ENCODE measurements around the gene ELOB.
A peak's percentile ranks its signal among the peaks of the same experiment; 100 is the strongest.

The ELOB gene

DNA sequence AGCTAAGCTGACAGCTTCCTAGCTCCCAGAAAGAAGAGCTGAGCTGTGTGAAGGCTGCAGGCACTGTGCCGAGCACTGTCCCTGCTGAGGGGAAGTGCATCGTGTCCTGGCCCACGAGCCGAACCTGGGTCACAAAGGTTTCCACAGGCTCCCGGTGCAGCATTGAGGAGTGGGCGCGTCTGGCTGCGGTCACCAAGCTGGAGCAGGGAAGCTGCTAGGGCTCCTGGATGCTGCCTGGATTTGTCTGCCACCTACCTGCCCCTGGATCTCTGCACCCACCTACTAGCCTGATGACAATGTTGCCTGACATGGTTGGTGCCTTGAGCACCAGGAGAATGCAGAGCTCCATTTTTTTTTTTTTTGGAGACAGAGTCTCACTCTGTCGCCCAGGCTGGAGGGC is 31.1 kb downstream of the ELOB start:
- no peak overlapping the region for H4K8ac ChIP-seq (ENCODE audit: low read depth, low read length)
- H2AFZ ChIP-seq (ENCODE audit: low read length): no peak overlapping the region
- no peak overlapping the region for H4K91ac ChIP-seq (ENCODE audit: low read depth, low read length, poor library complexity)
- no peak overlapping the region for H2BK12ac ChIP-seq (ENCODE audit: low read length)
- no peaks in the 10 kb centered on the region for H3K79me1 ChIP-seq (ENCODE audit: low read depth, low read length)
- no peak overlapping the region for H3K18ac ChIP-seq (ENCODE audit: low read length)
- H3K14ac ChIP-seq (ENCODE audit: low read length): no peak overlapping the region
- no CpG with 5 or more reads among the region's 9 CpGs for WGBS, 2 donors (ENCODE audit: extremely low coverage in 2 of 2, insufficient read length in 2 of 2, insufficient replicate concordance in 1 of 2)
- no peak overlapping the region for H3K4me2 ChIP-seq (ENCODE audit: insufficient read depth, low read length, poor library complexity, severe bottlenecking)
- H3K23ac ChIP-seq (ENCODE audit: low read depth, low read length, poor library complexity): peak overlapping the region; percentile 80
- H3K9me3 ChIP-seq (replicated peaks in 1 of 2; ENCODE audit: control insufficient read depth in 2 of 2, insufficient read depth in 1 of 2, low read depth in 1 of 2, low read length in 2 of 2): no peaks in the 10 kb centered on the region
- H3K36me3 ChIP-seq (replicated peaks in 1 of 2; ENCODE audit: control insufficient read depth in 2 of 2, insufficient read depth in 2 of 2, low read length in 2 of 2): peaks cover 2 to 17% of the 10 kb centered on the region in 2 donors
- H2BK15ac ChIP-seq (ENCODE audit: low read length): no peak overlapping the region
- H3K4ac ChIP-seq (ENCODE audit: low read length): no peak overlapping the region
- no peak for DNase-seq (ENCODE audit: low spot score)
- H2AK5ac ChIP-seq (ENCODE audit: low read depth, low read length): no peak overlapping the region
- H3K4me1 ChIP-seq (ENCODE audit: control insufficient read depth in 2 of 2, insufficient read depth in 1 of 2, low read depth in 1 of 2, low read length in 2 of 2): peaks cover 0 to 2% of the 10 kb centered on the region in 2 donors
- H3K4me3 ChIP-seq (ENCODE audit: low read length in 2 of 2): no peak overlapping the region
- H3K27ac ChIP-seq (replicated peaks; ENCODE audit: low read length): no peak overlapping the region
- no peaks in the 10 kb centered on the region for H3K27me3 ChIP-seq (ENCODE audit: control insufficient read depth in 3 of 3, insufficient read depth in 3 of 3, low read depth in 1 of 3, low read length in 3 of 3)
- peak overlapping the region; percentile 60 for H3K9ac ChIP-seq (ENCODE audit: low read depth, low read length, poor library complexity)
- no peak overlapping the region for H2BK5ac ChIP-seq (ENCODE audit: low read length)
- no peak overlapping the region for H2BK120ac ChIP-seq (ENCODE audit: low read depth, low read length)

- H3K9me3 ChIP-seq (replicated peaks in 1 of 2; ENCODE audit: control insufficient read depth in 2 of 2, insufficient read depth in 1 of 2, low read depth in 1 of 2, low read length in 2 of 2): no peaks in the 10 kb centered on the region
- H3K4me3 ChIP-seq (ENCODE audit: low read length in 2 of 2): no peak overlapping the region
- no peak overlapping the region for H2BK12ac ChIP-seq (ENCODE audit: low read length)
- H4K91ac ChIP-seq (ENCODE audit: low read depth, low read length, poor library complexity): no peak overlapping the region
- no peak overlapping the region for H4K8ac ChIP-seq (ENCODE audit: low read depth, low read length)
- H2AFZ ChIP-seq (ENCODE audit: low read length): no peak overlapping the region
- no peak overlapping the region for H3K18ac ChIP-seq (ENCODE audit: low read length)
- no peak overlapping the region for H2BK15ac ChIP-seq (ENCODE audit: low read length)
- H3K9ac ChIP-seq (ENCODE audit: low read depth, low read length, poor library complexity): peak overlapping the region; percentile 76
- H3K23ac ChIP-seq (ENCODE audit: low read depth, low read length, poor library complexity): no peak overlapping the region
- no peak overlapping the region for H2BK120ac ChIP-seq (ENCODE audit: low read depth, low read length)
- no peak overlapping the region for H3K27ac ChIP-seq (replicated peaks; ENCODE audit: low read length)
- WGBS, 2 donors (ENCODE audit: extremely low coverage in 2 of 2, insufficient read length in 2 of 2, insufficient replicate concordance in 1 of 2): no CpG with 5 or more reads among the region's 15 CpGs
- no peak overlapping the region for H3K4ac ChIP-seq (ENCODE audit: low read length)
- no peak overlapping the region for H2BK5ac ChIP-seq (ENCODE audit: low read length)
- no peak overlapping the region for H3K14ac ChIP-seq (ENCODE audit: low read length)
- H3K36me3 ChIP-seq (replicated peaks in 1 of 2; ENCODE audit: control insufficient read depth in 2 of 2, insufficient read depth in 2 of 2, low read length in 2 of 2): peaks cover 2 to 17% of the 10 kb centered on the region in 2 donors
- no peaks in the 10 kb centered on the region for H3K79me1 ChIP-seq (ENCODE audit: low read depth, low read length)
- H3K4me2 ChIP-seq (ENCODE audit: insufficient read depth, low read length, poor library complexity, severe bottlenecking): no peak overlapping the region
- no peak for DNase-seq (ENCODE audit: low spot score)
- H3K27me3 ChIP-seq (ENCODE audit: control insufficient read depth in 3 of 3, insufficient read depth in 3 of 3, low read depth in 1 of 3, low read length in 3 of 3): no peaks in the 10 kb centered on the region
- H2AK5ac ChIP-seq (ENCODE audit: low read depth, low read length): peak overlapping the region; percentile 8
- H3K4me1 ChIP-seq (ENCODE audit: control insufficient read depth in 2 of 2, insufficient read depth in 1 of 2, low read depth in 1 of 2, low read length in 2 of 2): no peaks in the 10 kb centered on the region
These were observed 31.8 kb downstream of the ELOB start for GRCh38 chr16:2745116-2745890.

DNA sequence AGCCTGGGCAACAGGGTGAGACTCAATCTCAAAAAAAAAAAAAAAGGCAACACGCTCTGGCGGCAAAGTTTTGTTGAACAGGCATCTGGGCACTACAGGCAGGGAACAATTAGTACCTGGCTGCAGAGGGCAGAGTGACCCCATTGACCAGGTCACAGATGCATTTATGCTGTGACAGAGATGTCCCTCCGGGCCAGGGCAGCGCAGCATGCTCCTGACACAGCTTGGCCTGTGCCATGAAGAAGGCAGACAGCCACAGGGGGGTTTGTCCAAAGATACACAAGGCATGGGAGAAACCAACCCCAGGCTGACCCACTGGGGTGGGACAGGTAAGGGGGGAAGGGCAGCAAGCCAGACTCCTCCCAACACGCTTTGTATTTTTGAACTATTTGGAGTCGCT is 32.4 kb downstream of the ELOB start:
- Histone ChIP-seq H3K18ac (ENCODE audit: low read length) (no peak overlapping the region), H2AFZ (ENCODE audit: low read length) (no peak overlapping the region), H3K14ac (ENCODE audit: low read length) (no peak overlapping the region), H3K4me2 (ENCODE audit: insufficient read depth, low read length, poor library complexity, severe bottlenecking) (no peak overlapping the region), H3K27ac (replicated peaks; ENCODE audit: low read length) (no peak overlapping the region), H3K79me1 (ENCODE audit: low read depth, low read length) (no peaks in the 10 kb centered on the region), H3K27me3 (ENCODE audit: control insufficient read depth in 3 of 3, insufficient read depth in 3 of 3, low read depth in 1 of 3, low read length in 3 of 3) (no peaks in the 10 kb centered on the region), H3K4ac (ENCODE audit: low read length) (no peak overlapping the region), H3K4me1 (ENCODE audit: control insufficient read depth in 2 of 2, insufficient read depth in 1 of 2, low read depth in 1 of 2, low read length in 2 of 2) (peaks cover 0 to 5% of the 10 kb centered on the region in 2 donors), H4K91ac (ENCODE audit: low read depth, low read length, poor library complexity) (no peak overlapping the region), H2BK15ac (ENCODE audit: low read length) (no peak overlapping the region), H2BK12ac (ENCODE audit: low read length) (no peak overlapping the region), H2AK5ac (ENCODE audit: low read depth, low read length) (no peak overlapping the region), H2BK5ac (ENCODE audit: low read length) (no peak overlapping the region), H4K8ac (ENCODE audit: low read depth, low read length) (no peak overlapping the region), H3K9me3 (replicated peaks in 1 of 2; ENCODE audit: control insufficient read depth in 2 of 2, insufficient read depth in 1 of 2, low read depth in 1 of 2, low read length in 2 of 2) (no peaks in the 10 kb centered on the region), H3K9ac (ENCODE audit: low read depth, low read length, poor library complexity) (no peak overlapping the region), H2BK120ac (ENCODE audit: low read depth, low read length) (no peak overlapping the region), H3K36me3 (replicated peaks in 1 of 2; ENCODE audit: control insufficient read depth in 2 of 2, insufficient read depth in 2 of 2, low read length in 2 of 2) (peaks cover 2 to 11% of the 10 kb centered on the region in 2 donors), H3K23ac (ENCODE audit: low read depth, low read length, poor library complexity) (peak overlapping the region; percentile 8), H3K4me3 (ENCODE audit: low read length in 2 of 2) (no peak overlapping the region)
- no CpG with 5 or more reads among the region's 6 CpGs for WGBS, 2 donors (ENCODE audit: extremely low coverage in 2 of 2, insufficient read length in 2 of 2, insufficient replicate concordance in 1 of 2)
- no peak for DNase-seq (ENCODE audit: low spot score)

GRCh38 chr16:2743007-2743810 is 33.9 kb downstream of the ELOB start:
- no peak for DNase-seq (ENCODE audit: low spot score)
- H3K27ac ChIP-seq (replicated peaks; ENCODE audit: low read length): no peak overlapping the region
- peak overlapping the region; percentile 25 for H2AK5ac ChIP-seq (ENCODE audit: low read depth, low read length)

More at GRCh38 chr16:2743007-2743810, 33.9 kb downstream of the ELOB start:
- no peak overlapping the region for H3K4ac ChIP-seq (ENCODE audit: low read length)
- no peak overlapping the region for H4K8ac ChIP-seq (ENCODE audit: low read depth, low read length)
- H3K4me1 ChIP-seq (ENCODE audit: control insufficient read depth in 2 of 2, insufficient read depth in 1 of 2, low read depth in 1 of 2, low read length in 2 of 2): peaks cover 3 to 18% of the 10 kb centered on the region in 2 donors
- H2BK15ac ChIP-seq (ENCODE audit: low read length): no peak overlapping the region
- peak overlapping the region; percentile 72 for H3K9ac ChIP-seq (ENCODE audit: low read depth, low read length, poor library complexity)
- no peaks in the 10 kb centered on the region for H3K79me1 ChIP-seq (ENCODE audit: low read depth, low read length)
- no peak overlapping the region for H3K18ac ChIP-seq (ENCODE audit: low read length)
- H3K4me3 ChIP-seq (ENCODE audit: low read length in 2 of 2): no peak overlapping the region
- no peaks in the 10 kb centered on the region for H3K9me3 ChIP-seq (replicated peaks in 1 of 2; ENCODE audit: control insufficient read depth in 2 of 2, insufficient read depth in 1 of 2, low read depth in 1 of 2, low read length in 2 of 2)
- H3K27me3 ChIP-seq (ENCODE audit: control insufficient read depth in 3 of 3, insufficient read depth in 3 of 3, low read depth in 1 of 3, low read length in 3 of 3): no peaks in the 10 kb centered on the region
- no peak overlapping the region for H2BK5ac ChIP-seq (ENCODE audit: low read length)
- no peak overlapping the region for H2BK12ac ChIP-seq (ENCODE audit: low read length)
- H3K4me2 ChIP-seq (ENCODE audit: insufficient read depth, low read length, poor library complexity, severe bottlenecking): no peak overlapping the region
- H2AFZ ChIP-seq (ENCODE audit: low read length): no peak overlapping the region
- no peak overlapping the region for H3K14ac ChIP-seq (ENCODE audit: low read length)
- no CpG with 5 or more reads among the region's 19 CpGs for WGBS, 2 donors (ENCODE audit: extremely low coverage in 2 of 2, insufficient read length in 2 of 2, insufficient replicate concordance in 1 of 2)
- H4K91ac ChIP-seq (ENCODE audit: low read depth, low read length, poor library complexity): no peak overlapping the region
- no peaks in the 10 kb centered on the region for H3K36me3 ChIP-seq (replicated peaks in 1 of 2; ENCODE audit: control insufficient read depth in 2 of 2, insufficient read depth in 2 of 2, low read length in 2 of 2)
- peak overlapping the region; percentile 17 for H3K23ac ChIP-seq (ENCODE audit: low read depth, low read length, poor library complexity)
- H2BK120ac ChIP-seq (ENCODE audit: low read depth, low read length): no peak overlapping the region
